ENCODE results near the gene DOCK7. TPM values are rescaled to one million over a fixed set of nuclear protein-coding genes. Genes with fewer than 3 reads are reported as not detected.

Gene DOCK7
- total and polyA plus RNA-seq, 2 of the 13 experiments (the other 11 are each of a cell fraction or from before 2014, with no cell fraction given) = 45.7 to 67.2 TPM

DNA sequence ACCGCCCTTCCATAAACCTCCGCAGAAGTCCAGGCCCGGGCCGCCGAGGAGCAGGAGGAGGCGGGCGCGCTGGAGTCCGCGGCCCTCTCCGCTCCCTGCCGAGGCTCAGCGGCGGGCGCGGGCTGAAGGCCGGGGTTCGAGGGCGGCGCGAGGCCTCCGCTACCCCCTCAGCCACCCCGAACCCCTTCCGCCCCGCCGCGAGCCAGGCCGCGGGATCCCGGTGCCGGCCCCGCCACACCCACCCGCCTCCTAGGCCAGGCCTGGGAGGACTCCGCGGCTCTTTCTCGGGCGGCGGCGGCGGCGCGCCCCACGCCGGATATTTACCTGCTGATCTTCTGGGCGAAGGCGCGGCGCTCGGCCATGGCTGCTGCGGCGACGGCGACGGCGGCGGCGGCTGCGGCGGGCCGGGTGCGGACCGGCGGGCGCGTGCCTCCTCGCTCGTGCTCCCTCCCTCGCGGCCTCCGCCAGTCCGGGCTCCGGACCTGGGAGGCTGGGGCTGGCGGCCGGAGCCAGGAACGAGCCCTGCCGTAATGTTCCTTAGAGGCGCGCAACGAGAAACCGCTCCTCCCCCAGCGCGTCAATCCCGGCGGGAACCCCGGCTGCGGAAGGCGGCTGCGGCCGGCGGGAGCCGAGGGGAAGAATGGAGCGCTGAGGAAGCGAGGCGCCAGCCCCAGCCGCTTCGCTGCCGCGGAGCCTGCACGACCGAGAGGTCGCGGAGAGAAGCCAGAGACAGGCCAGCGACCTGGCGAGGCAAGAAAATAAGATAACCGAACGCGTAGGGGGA, at the start of gene DOCK7 (continued):
- TF ChIP-seq ZNF777 (CRISPR knock-in tag; IDR thresholded peaks at IDR 0.05) = peak; percentile 60; the same call in 1 of the 2 replicates
- no peak for TF ChIP-seq YEATS2 (CRISPR knock-in tag; IDR thresholded peaks at IDR 0.05; ENCODE audit: borderline replicate concordance)
- no peak for TF ChIP-seq RAD51 (IDR thresholded peaks at IDR 0.05; ENCODE audit: borderline replicate concordance)
- no peak for TF ChIP-seq SKIL (CRISPR knock-in tag; IDR thresholded peaks at IDR 0.05; ENCODE audit: borderline replicate concordance)
- no peak for TF ChIP-seq ZNF816 (CRISPR knock-in tag; IDR thresholded peaks at IDR 0.05; ENCODE audit: borderline replicate concordance)
- no peak for TF ChIP-seq NFKBIZ (CRISPR knock-in tag; IDR thresholded peaks at IDR 0.05)
- no peak for TF ChIP-seq CCDC6 (CRISPR knock-in tag; IDR thresholded peaks at IDR 0.05)
- no peak for TF ChIP-seq ZNF503 (CRISPR knock-in tag; IDR thresholded peaks at IDR 0.05)
- no peak for TF ChIP-seq MXI1 (IDR thresholded peaks at IDR 0.05; ENCODE audit: borderline replicate concordance, low read depth, low read length)
- no peak for TF ChIP-seq GLI4 (CRISPR knock-in tag; IDR thresholded peaks at IDR 0.05; ENCODE audit: borderline replicate concordance)
- TF ChIP-seq MLXIP (CRISPR knock-in tag; IDR thresholded peaks at IDR 0.05; ENCODE audit: borderline replicate concordance) = no peak
- TF ChIP-seq IRF2 (CRISPR knock-in tag; IDR thresholded peaks at IDR 0.05) = 0 out of 2 replicates have a peak, but pooled peaks have one; percentile 18
- no peak for TF ChIP-seq ZEB1 (IDR thresholded peaks at IDR 0.05; ENCODE audit: insufficient replicate concordance, low read depth)
- TF ChIP-seq ETV5 (CRISPR knock-in tag; IDR thresholded peaks at IDR 0.05; ENCODE audit: borderline replicate concordance) = no peak; the same call in 1 of the 2 replicates
- TF ChIP-seq SAFB2 (CRISPR knock-in tag; IDR thresholded peaks at IDR 0.05; ENCODE audit: borderline replicate concordance, low read depth) = 0 out of 2 replicates have a peak, but pooled peaks have one; percentile 34
- peak; percentile 13; the same call in 1 of the 2 replicates for TF ChIP-seq ARNTL (CRISPR knock-in tag; IDR thresholded peaks at IDR 0.05)
- 0 out of 2 replicates have a peak, but pooled peaks have one; percentile 3 for TF ChIP-seq SP5 (CRISPR knock-in tag; IDR thresholded peaks at IDR 0.05; ENCODE audit: borderline replicate concordance, low read depth)
- no peak for TF ChIP-seq ZSCAN25 (CRISPR knock-in tag; IDR thresholded peaks at IDR 0.05)
- no peak for TF ChIP-seq IRX3 (CRISPR knock-in tag; IDR thresholded peaks at IDR 0.05; ENCODE audit: borderline replicate concordance, low read depth)
- TF ChIP-seq, protein P1, sequence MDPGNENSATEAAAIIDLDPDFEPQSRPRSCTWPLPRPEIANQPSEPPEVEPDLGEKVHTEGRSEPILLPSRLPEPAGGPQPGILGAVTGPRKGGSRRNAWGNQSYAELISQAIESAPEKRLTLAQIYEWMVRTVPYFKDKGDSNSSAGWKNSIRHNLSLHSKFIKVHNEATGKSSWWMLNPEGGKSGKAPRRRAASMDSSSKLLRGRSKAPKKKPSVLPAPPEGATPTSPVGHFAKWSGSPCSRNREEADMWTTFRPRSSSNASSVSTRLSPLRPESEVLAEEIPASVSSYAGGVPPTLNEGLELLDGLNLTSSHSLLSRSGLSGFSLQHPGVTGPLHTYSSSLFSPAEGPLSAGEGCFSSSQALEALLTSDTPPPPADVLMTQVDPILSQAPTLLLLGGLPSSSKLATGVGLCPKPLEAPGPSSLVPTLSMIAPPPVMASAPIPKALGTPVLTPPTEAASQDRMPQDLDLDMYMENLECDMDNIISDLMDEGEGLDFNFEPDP (CRISPR knock-in tag; conservative IDR thresholded peaks at IDR 0.05) = no peak
- TF ChIP-seq ELF4 (CRISPR knock-in tag; IDR thresholded peaks at IDR 0.05; ENCODE audit: borderline replicate concordance) = no peak

All from HepG2 (cell line).